ENCODE data around the gene RSAD2. TPM values are rescaled to one million over a fixed set of nuclear protein-coding genes. Genes with fewer than 3 reads are reported as not detected.
"Not testable (repeated sequence)": the region's sequence is repeated elsewhere in the genome, so short reads cannot be mapped to it uniquely, and the experiment has no call there.

RSAD2 gene
- total RNA-seq, 1 donor from 2014 or later = 4.4 TPM

DNA sequence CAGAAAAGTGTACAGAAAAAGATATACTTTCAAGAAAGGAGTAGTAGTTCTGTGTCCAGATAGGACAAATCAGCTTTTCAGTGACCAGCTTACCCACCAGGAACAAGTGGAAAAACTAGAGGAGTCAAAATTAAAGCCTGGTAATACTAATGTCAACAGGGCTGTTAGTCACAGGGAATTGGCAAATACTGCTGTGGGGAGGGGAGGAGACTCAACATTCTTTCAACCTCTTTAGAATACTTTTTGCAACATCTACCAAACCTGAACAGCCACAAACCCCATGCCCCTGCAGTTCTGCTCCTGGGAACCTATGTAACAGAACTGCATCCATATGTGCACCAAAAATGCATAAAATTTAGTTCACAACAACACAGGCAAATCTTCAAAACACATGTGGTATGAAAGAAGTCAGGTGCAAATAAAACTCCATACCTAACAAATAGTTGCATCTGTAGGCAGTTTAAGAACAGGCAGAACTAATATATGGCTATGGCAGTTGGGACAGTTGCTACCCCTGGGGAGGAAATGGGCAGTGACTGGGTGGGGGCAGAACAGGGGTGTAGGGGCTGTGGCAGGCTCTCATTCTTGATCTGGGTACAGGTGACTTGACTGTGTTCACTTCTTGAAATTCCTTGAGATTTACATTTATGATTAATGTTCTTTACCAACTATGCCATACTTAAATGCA is 21.6 kb upstream of the RSAD2 start:
- H3K36me3 Mint-ChIP-seq = peaks cover 46% of the 10 kb centered on the region

DNA sequence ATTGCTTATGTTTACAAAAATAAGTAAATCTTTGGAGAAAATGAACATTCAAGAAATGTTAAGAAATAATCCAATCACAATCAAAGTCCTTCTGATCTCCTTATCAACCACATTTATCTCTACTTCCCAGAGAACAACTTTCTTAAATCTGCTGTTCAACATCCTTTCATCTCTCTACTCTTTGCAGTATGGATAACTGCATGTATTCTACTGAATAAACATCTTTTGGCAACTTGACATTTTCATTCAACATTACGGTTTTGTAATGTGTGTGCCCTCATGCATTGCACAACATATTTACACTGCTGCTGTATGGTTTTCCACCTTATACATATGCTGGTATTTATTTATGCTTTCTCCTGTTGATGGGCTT is 21.0 kb upstream of the RSAD2 start:
- TF ChIP-seq, protein P1, sequence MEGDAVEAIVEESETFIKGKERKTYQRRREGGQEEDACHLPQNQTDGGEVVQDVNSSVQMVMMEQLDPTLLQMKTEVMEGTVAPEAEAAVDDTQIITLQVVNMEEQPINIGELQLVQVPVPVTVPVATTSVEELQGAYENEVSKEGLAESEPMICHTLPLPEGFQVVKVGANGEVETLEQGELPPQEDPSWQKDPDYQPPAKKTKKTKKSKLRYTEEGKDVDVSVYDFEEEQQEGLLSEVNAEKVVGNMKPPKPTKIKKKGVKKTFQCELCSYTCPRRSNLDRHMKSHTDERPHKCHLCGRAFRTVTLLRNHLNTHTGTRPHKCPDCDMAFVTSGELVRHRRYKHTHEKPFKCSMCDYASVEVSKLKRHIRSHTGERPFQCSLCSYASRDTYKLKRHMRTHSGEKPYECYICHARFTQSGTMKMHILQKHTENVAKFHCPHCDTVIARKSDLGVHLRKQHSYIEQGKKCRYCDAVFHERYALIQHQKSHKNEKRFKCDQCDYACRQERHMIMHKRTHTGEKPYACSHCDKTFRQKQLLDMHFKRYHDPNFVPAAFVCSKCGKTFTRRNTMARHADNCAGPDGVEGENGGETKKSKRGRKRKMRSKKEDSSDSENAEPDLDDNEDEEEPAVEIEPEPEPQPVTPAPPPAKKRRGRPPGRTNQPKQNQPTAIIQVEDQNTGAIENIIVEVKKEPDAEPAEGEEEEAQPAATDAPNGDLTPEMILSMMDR (IDR thresholded peaks at IDR 0.05; ENCODE audit: unreplicated experiment) = no peak
- Mint-ChIP-seq H3K27ac (no peak overlapping the region), H3K36me3 (peaks cover 51% of the 10 kb centered on the region), H3K4me3 (no peak overlapping the region), H3K27me3 (ENCODE audit: low read depth) (no peaks in the 10 kb centered on the region), H3K4me1 (no peaks in the 10 kb centered on the region), H3K9me3 (peaks cover 35% of the 10 kb centered on the region)
- DNase-seq (ENCODE audit: low spot score in 2 of 2, unreplicated experiment in 2 of 2) = no peak

More for the DNA sequence above, 21.6 kb upstream of the RSAD2 start:
- no peaks in the 10 kb centered on the region for H3K27me3 Mint-ChIP-seq (ENCODE audit: low read depth)
- H3K27ac Mint-ChIP-seq = no peak overlapping the region
- DNase-seq (ENCODE audit: low spot score in 2 of 2, unreplicated experiment in 2 of 2) = no peak
- no peaks in the 10 kb centered on the region for H3K4me1 Mint-ChIP-seq
- H3K9me3 Mint-ChIP-seq = peaks cover 33% of the 10 kb centered on the region
- TF ChIP-seq, protein P1 (IDR thresholded peaks at IDR 0.05; ENCODE audit: unreplicated experiment) = no peak
- no peak overlapping the region for H3K4me3 Mint-ChIP-seq

DNA sequence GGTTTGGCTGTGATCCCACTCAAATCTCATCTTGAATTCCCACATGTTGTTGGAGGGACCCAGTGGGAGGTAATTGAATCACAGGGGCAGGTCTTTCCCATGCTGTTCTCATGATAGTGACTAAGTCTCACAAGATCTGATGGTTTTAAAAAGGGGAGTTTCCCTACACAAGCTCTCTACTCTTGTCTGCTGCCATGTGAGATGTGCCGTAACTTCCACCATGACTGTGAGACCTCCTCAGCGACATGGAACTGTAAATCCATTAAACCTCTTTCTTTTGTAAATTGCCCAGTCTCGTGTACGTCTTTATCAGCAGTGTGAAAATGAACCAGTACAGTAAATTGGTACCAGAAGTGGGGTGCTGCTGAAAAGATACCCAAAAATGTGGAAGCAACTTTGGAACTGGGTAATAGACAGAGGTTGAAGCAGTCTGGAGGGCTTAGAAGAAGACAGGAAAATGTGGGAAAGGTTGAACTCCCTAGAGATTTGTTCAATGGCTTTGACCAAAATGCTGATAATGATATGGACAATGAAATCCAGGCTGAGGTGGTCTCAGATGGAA is 19.0 kb upstream of the RSAD2 start:
- not testable (repeated sequence) for H3K27me3 Mint-ChIP-seq (ENCODE audit: low read depth); DNase-seq (ENCODE audit: low spot score in 2 of 2, unreplicated experiment in 2 of 2); H3K4me3 Mint-ChIP-seq; H3K4me1 Mint-ChIP-seq; H3K27ac Mint-ChIP-seq
- Mint-ChIP-seq H3K36me3 (peaks cover 52% of the 10 kb centered on the region), H3K9me3 (peaks cover 38% of the 10 kb centered on the region)

DNA sequence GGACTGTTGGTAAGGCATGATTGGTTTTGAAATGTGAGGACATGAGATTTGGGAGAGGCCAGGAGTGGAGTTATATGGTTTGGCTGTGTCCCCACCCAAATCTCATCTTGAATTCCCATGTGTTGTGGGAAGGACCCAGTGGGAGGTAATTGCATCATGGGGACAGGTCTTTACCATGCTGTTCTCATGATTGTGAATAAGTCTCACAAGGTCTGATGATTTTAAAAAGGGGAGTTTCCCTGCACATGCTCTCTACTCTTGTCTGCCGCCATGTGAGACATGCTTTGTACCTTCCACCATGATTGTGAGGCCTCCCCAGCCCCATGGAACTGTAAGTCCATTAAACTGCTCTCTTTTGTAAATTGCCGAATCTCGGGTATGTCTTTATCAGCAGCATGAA is 17.3 kb upstream of the RSAD2 start:
- H3K4me1 Mint-ChIP-seq = no peaks in the 10 kb centered on the region
- peaks cover 35% of the 10 kb centered on the region for H3K9me3 Mint-ChIP-seq
- H3K4me3 Mint-ChIP-seq = no peak overlapping the region
- TF ChIP-seq, protein P1 (IDR thresholded peaks at IDR 0.05; ENCODE audit: unreplicated experiment) = no peak
- H3K27me3 Mint-ChIP-seq (ENCODE audit: low read depth) = peaks cover 6% of the 10 kb centered on the region
- no peak for DNase-seq (ENCODE audit: low spot score in 2 of 2, unreplicated experiment in 2 of 2)
- peaks cover 48% of the 10 kb centered on the region for H3K36me3 Mint-ChIP-seq
- no peak overlapping the region for H3K27ac Mint-ChIP-seq

DNA sequence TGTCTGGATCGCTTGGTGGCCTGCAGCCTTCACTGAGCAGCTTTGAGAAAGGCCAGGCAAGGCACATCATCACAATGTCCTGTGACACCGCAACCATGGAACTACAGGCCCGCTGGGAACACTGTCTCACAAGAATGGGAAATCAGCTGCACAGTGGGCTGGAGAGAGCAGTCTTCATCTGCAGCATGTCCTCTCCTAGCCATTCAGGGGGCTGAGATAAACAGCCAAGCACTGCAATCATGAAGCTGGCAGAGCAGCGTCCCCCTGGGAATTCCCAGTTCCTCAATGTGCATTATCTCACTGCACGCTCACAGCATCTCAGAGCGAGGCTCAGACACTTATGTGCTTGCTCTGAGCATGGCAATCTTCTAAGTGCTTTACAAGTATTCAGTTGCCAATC is 13.8 kb upstream of the RSAD2 start:
- Mint-ChIP-seq H3K27ac (no peak overlapping the region), H3K9me3 (peaks cover 24% of the 10 kb centered on the region), H3K4me1 (peaks cover 6% of the 10 kb centered on the region), H3K36me3 (peaks cover 37% of the 10 kb centered on the region), H3K27me3 (ENCODE audit: low read depth) (peaks cover 6% of the 10 kb centered on the region), H3K4me3 (no peak overlapping the region)
- no peak for DNase-seq (ENCODE audit: low spot score in 2 of 2, unreplicated experiment in 2 of 2)
- TF ChIP-seq, protein P1 (IDR thresholded peaks at IDR 0.05; ENCODE audit: unreplicated experiment) = no peak

DNA sequence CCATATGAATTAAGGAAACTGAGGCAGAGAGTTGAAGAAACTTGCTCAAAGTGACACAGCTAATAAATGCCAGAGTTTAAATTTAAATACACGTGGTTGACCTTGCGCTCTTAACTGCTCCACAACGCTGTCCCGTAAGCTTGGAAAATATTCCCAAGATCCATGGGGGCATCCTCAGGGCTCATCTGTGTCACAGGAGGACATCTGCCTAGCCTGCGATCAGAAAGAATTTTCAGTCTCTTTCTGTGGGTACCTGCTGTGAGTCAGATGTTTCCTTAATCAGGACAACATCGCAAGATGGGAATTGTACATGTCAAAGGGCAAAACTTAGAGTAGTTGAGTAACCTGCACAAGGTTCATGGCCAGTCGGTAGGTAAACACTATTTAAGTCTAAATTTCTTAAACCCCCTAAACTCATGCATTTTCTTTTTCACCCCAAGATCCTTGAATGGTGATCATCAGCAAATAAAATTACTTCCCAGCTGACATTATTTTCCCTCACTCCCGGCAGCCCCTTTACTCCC is 13.3 kb upstream of the RSAD2 start:
- Mint-ChIP-seq H3K4me3 (peak overlapping the region; percentile 62), H3K9me3 (peaks cover 20% of the 10 kb centered on the region), H3K4me1 (peaks cover 6% of the 10 kb centered on the region), H3K36me3 (peaks cover 32% of the 10 kb centered on the region), H3K27ac (no peak overlapping the region), H3K27me3 (ENCODE audit: low read depth) (peaks cover 6% of the 10 kb centered on the region)
- DNase-seq (ENCODE audit: low spot score in 2 of 2, unreplicated experiment in 2 of 2) = no peak
- TF ChIP-seq, protein P1 (IDR thresholded peaks at IDR 0.05; ENCODE audit: unreplicated experiment) = no peak
